Measurements from ENCODE around the gene IL17RD. TPM values are rescaled to one million over a fixed set of nuclear protein-coding genes. Genes with fewer than 3 reads are reported as not detected.

The IL17RD gene
- total RNA-seq (1 to 10 TPM in 2 of 4 donors, under 1 TPM in 2; 0.86 to 1.8 (median 1.3) TPM), polyA plus RNA-seq (under 1 TPM; 0.19 to 0.34 (median 0.33) TPM)
- long read RNA-seq, donor 1: 0 reads
- long read RNA-seq, donor 2, partial matches to known transcripts: 0 of 1 reads
- long read RNA-seq, donor 2, other reads (novel, unspliced or antisense): 1 of 1 reads

DNA sequence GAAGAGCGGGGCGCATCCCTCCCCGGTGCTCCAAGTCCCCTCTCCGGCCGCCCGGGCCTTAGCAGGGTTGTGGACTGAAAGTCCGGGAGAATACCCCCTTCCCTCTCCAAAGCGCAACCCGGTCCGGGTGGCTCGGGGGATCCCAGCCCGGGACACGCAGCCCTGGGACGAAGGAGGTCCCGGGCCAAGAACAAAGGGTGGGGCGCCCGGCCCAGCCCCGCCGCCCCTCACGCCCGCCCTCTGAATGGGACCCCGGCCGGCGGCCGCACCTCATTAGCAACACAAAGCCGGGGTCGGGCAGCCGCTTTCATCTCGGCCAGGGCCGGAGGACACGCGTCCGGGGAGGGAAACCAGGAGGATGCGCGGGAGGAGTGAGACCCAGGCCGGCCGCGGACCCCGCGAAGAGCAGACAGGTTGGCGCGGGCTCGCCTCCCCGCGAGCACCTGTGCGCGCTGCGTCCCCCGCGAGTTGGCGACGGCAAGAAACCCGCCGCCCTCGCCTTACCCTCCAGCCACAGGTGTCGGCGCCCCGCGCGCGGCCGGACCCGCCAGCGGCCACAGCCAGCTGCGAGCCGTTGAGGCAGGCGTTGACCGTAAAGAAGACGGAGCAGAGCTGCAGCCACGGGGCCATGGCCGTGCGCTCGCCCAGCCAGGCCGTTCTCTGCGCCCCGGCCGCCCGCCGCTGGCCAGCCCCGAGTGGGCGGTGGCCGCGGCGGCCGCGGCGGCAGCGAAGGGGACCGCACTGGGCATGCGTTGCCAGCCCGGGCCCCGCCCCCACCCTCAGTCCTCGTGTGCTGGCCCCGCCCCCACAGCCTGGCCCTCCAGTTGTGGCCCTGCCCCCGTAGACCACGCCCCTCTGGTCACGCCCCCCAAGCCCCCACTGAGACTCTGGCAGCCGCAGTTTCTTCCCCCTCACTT lies at the start of gene IL17RD:
IL17RD (minus strand) TSS at position 697 of the 917 bp plus-strand sequence; CDS start at position 630, 67 bp downstream.
- no peaks in the 10 kb centered on the region for H3K9me3 ChIP-seq
- H3K27ac ChIP-seq: peak within 1 kb of the TSS; percentile 16
- no peaks in the 10 kb centered on the region for H3K36me3 ChIP-seq (ENCODE audit: insufficient read depth in 1 of 2, low read depth in 1 of 2)
- H3K27me3 ChIP-seq (ENCODE audit: insufficient read depth in 3 of 3, low read length in 2 of 3): peaks cover 0 to 13% (median 0%) of the 10 kb centered on the region in 3 donors
- H3K4me3 ChIP-seq: peak within 1 kb of the TSS; percentile 92
- ATAC-seq (peak; percentile 90 to 95 (median 92)), DNase-seq (peak; percentile 85 to 89)
- peaks cover 8% of the 10 kb centered on the region for H3K4me1 ChIP-seq
- intact Hi-C loops (cut with DNase I): loop anchor here (5.0 kb wide), 4 partner anchors 62 to 272 kb away; partner anchors contain the start of gene APPL1 (in 1 of the 2)
- TF ChIP-seq, protein P1, sequence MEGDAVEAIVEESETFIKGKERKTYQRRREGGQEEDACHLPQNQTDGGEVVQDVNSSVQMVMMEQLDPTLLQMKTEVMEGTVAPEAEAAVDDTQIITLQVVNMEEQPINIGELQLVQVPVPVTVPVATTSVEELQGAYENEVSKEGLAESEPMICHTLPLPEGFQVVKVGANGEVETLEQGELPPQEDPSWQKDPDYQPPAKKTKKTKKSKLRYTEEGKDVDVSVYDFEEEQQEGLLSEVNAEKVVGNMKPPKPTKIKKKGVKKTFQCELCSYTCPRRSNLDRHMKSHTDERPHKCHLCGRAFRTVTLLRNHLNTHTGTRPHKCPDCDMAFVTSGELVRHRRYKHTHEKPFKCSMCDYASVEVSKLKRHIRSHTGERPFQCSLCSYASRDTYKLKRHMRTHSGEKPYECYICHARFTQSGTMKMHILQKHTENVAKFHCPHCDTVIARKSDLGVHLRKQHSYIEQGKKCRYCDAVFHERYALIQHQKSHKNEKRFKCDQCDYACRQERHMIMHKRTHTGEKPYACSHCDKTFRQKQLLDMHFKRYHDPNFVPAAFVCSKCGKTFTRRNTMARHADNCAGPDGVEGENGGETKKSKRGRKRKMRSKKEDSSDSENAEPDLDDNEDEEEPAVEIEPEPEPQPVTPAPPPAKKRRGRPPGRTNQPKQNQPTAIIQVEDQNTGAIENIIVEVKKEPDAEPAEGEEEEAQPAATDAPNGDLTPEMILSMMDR (IDR thresholded peaks at IDR 0.05): no peak
- WGBS, 3 donors: 0 to 2% (median 1%) methylated on average over 51 to 98 of the region's 98 CpGs

DNA sequence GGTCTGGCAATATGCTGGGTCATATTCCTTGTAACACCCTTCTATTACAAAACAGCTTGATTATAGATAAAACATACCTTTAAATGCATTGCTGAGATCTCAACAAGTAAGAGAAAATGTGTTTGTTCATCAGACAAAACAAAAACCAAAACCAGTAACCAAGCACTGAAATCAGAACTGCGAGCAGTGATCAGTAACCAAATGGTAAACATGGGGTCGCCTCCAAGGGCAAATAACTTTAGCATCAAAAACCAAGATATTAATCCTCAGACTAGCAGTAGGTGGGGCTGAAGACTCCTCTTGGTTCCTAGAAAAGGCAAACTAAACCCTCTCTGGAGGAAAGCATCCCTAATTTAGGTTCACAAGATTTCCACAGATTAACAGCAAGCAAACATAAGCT lies 41.3 kb upstream of the IL17RD start:
- no peak overlapping the region for H3K27ac ChIP-seq
- no peak for DNase-seq
- H3K4me1 ChIP-seq: no peaks in the 10 kb centered on the region
- ATAC-seq: no peak
- no peaks in the 10 kb centered on the region for H3K27me3 ChIP-seq (ENCODE audit: insufficient read depth in 3 of 3, low read length in 2 of 3)
- WGBS, 3 donors: 91 to 95% (median 93%) methylated on average over 2 of the region's 2 CpGs
- TF ChIP-seq, protein P1 (IDR thresholded peaks at IDR 0.05): no peak
- no peak overlapping the region for H3K4me3 ChIP-seq
- intact Hi-C loops (cut with DNase I): no loop called here
- no peaks in the 10 kb centered on the region for H3K9me3 ChIP-seq
- H3K36me3 ChIP-seq (ENCODE audit: insufficient read depth in 1 of 2, low read depth in 1 of 2): no peaks in the 10 kb centered on the region

DNA sequence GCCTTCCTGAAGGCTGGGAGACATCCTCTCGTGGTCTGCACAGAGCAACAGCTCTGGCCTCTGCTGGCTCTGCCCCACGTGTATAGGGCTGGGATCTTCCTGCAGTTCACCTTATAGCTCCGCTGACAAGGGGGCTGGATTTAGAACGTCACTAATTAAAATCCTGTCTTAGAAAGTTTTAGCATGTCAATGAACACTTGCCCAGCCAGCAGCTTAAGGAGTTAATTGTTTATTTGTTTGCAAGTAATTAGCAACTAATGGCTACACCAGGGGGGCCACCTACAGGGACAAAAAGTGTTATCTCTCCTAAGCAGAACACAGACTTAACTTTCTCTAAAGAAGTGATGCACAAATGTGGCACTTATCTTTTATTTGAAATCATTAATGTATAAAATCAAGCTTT lies 34.7 kb upstream of the IL17RD start, which contains the start of gene HESX1:
HESX1 (minus strand) TSS at position 84 of the 403 bp plus-strand sequence; CDS start at position 24, 60 bp downstream.
- ATAC-seq (no peak), DNase-seq (no peak)
- Histone ChIP-seq H3K4me3 (no peak within 1 kb of the TSS), H3K4me1 (no peaks in the 10 kb centered on the region), H3K27me3 (ENCODE audit: insufficient read depth in 3 of 3, low read length in 2 of 3) (peaks cover 0 to 3% (median 0%) of the 10 kb centered on the region in 3 donors), H3K27ac (no peak within 1 kb of the TSS), H3K36me3 (ENCODE audit: insufficient read depth in 1 of 2, low read depth in 1 of 2) (no peaks in the 10 kb centered on the region), H3K9me3 (no peaks in the 10 kb centered on the region)
- WGBS, 3 donors: 49 to 64% (median 58%) methylated on average over 4 of the region's 4 CpGs
- intact Hi-C loops (cut with DNase I): no loop called here
- TF ChIP-seq, protein P1 (IDR thresholded peaks at IDR 0.05): no peak

DNA sequence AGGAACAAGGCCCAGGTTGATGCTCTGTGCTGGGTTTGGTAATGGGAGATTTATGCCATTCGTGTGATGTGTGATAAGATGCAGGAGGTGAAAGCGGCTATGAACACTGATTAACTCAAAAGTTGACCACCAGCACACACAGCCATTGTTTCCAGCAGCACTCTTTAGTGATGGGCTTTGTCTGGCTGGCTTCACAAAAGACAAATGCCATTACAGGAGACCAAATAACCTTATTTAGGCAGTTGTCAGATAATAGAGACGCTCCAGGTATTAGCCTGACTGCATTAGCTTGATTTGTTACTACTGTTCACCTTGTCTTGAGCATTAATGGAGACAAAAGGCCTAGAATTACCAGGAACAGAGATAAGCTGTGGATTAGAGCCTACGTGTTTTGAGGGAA lies 29.5 kb upstream of the IL17RD start:
- ATAC-seq (no peak), DNase-seq (no peak)
- no peaks in the 10 kb centered on the region for H3K9me3 ChIP-seq
- H3K36me3 ChIP-seq (ENCODE audit: insufficient read depth in 1 of 2, low read depth in 1 of 2): no peaks in the 10 kb centered on the region
- intact Hi-C loops (cut with DNase I): no loop called here
- H3K27ac ChIP-seq: no peak overlapping the region
- no peaks in the 10 kb centered on the region for H3K4me1 ChIP-seq
- peaks cover 0 to 4% (median 0%) of the 10 kb centered on the region in 3 donors for H3K27me3 ChIP-seq (ENCODE audit: insufficient read depth in 3 of 3, low read length in 2 of 3)
- H3K4me3 ChIP-seq: no peak overlapping the region
- WGBS, 3 donors: 94 to 97% (median 96%) methylated on average over 4 of the region's 4 CpGs
- TF ChIP-seq, protein P1 (IDR thresholded peaks at IDR 0.05): no peak
